Keratinocyte (primary cell): Measurements from ENCODE around the gene ATF6. TPM values are rescaled to one million over a fixed set of nuclear protein-coding genes. Genes with fewer than 3 reads are reported as not detected.

ENCODE experiments used
- DNase-seq: peaks from one replicate; pipeline ENCODE4 v3.0.0-alpha.2; 2011; ENCODE audit warnings: low read depth, missing footprints, low spot score
- FAIRE-seq: peaks from 2 replicates; lab custom pipeline; 2011; peaks lifted over from hg19 to GRCh38; lab: Jason Lieb, UNC
- H2AFZ ChIP-seq: 2 replicates; pipeline ENCODE4 v1.6.0; 2012; ENCODE audit warnings: low read length, control low read depth, inconsistent platforms; ENCODE audit not compliant: control insufficient read depth
- H3K27ac ChIP-seq: 2 replicates; pipeline ENCODE4 v1.5.1; 2011; ENCODE audit warnings: low read length; ENCODE audit not compliant: control insufficient read depth, insufficient read depth
- H3K27me3 ChIP-seq: 3 replicates; pipeline ENCODE4 v1.6.0; 2011; ENCODE audit warnings: low read length; ENCODE audit not compliant: control insufficient read depth, insufficient read depth; ENCODE audit errors: extremely low read depth
- H3K36me3 ChIP-seq, 2 experiments: 2 replicates in 1 of 2; 3 replicates in 1 of 2; pipeline ENCODE4 v1.5.1; 2011; ENCODE audit warnings: low read length in 2 of 2, mild to moderate bottlenecking in 1 of 2; ENCODE audit not compliant: control insufficient read depth in 2 of 2, insufficient read depth in 2 of 2; ENCODE audit errors: extremely low read depth in 1 of 2
- H3K4me1 ChIP-seq: 3 replicates; pipeline ENCODE4 v1.5.1; 2011; ENCODE audit warnings: low read length; ENCODE audit not compliant: control insufficient read depth, insufficient read depth; ENCODE audit errors: extremely low read depth
- H3K4me2 ChIP-seq: 3 replicates; pipeline ENCODE4 v1.6.0; 2011; ENCODE audit warnings: low read depth, low read length; ENCODE audit not compliant: control insufficient read depth, insufficient read depth; ENCODE audit errors: extremely low read depth
- H3K4me3 ChIP-seq, 3 experiments: fragments of 200-600 bp in 1 of 3; sonication (generic) in 1 of 3; 2 replicates in 2 of 3; 3 replicates in 1 of 3; pipeline ENCODE4 v1.5.1; 2011 to 2016; ENCODE audit warnings: low read length in 3 of 3, mild to moderate bottlenecking in 3 of 3, control low read depth in 2 of 3, inconsistent platforms in 1 of 3, low read depth in 1 of 3, mixed read lengths in 1 of 3, mixed run types in 1 of 3, moderate library complexity in 1 of 3; ENCODE audit not compliant: control insufficient read depth in 2 of 3, insufficient read depth in 2 of 3; ENCODE audit errors: extremely low read depth in 1 of 3
- H3K79me2 ChIP-seq: 2 replicates; pipeline ENCODE4 v1.6.0; 2012; ENCODE audit warnings: low read length; ENCODE audit not compliant: control insufficient read depth, insufficient read depth
- H3K9ac ChIP-seq: 3 replicates; pipeline ENCODE4 v1.6.0; 2011; ENCODE audit warnings: low read length; ENCODE audit not compliant: control insufficient read depth, insufficient read depth; ENCODE audit errors: extremely low read depth
- H3K9me1 ChIP-seq: 3 replicates; pipeline ENCODE4 v1.6.0; 2011; ENCODE audit warnings: low read length; ENCODE audit not compliant: control insufficient read depth, insufficient read depth; ENCODE audit errors: extremely low read depth
- H3K9me3 ChIP-seq: 2 replicates; pipeline ENCODE4 v1.5.1; 2012; ENCODE audit warnings: low read depth, low read length; ENCODE audit not compliant: control insufficient read depth
- H4K20me1 ChIP-seq: 3 replicates; pipeline ENCODE4 v1.6.0; 2011; ENCODE audit warnings: low read length; ENCODE audit not compliant: control insufficient read depth, insufficient read depth; ENCODE audit errors: extremely low read depth
- EZH2 ChIP-seq: IDR thresholded peaks from one replicate; pipeline ENCODE4 v1.6.1; 2012; ENCODE audit warnings: inconsistent platforms, mild to moderate bottlenecking, low read length, moderate library complexity
- dilution Hi-C: fragments of 300-500 bp; cut with MboI; formaldehyde crosslinking; loops from one replicate; pipeline ENCODE4 v1.7.0; 2020; ENCODE audit warnings: low sequenced_read_pairs; ENCODE audit not compliant: extremely low pct_ligation_motif_present
- polyA plus RNA-seq, 5 experiments: library from polyadenylated mRNA; depleted of rRNA in 3 of 5; stranded (reverse) in 3 of 5; stranded (forward) in 1 of 5; unstranded in 1 of 5; fragments of >200 nt; gene quantifications; 1 replicate in 1 of 5; 2 replicates in 3 of 5; 3 replicates in 1 of 5; pipeline versions ENCODE4 v1.2.1 to v1.2.3, GENCODE V29; 2011 to 2012; ENCODE audit warnings: missing spikeins in 2 of 5, low read depth in 1 of 5, low replicate concordance in 1 of 5
- TF ChIP-seq, protein P1 (sequence below), 3 experiments: IDR thresholded peaks in 1 of 3; conservative IDR thresholded peaks in 1 of 3; optimal IDR thresholded peaks in 1 of 3; 2 replicates in 2 of 3; 3 replicates in 1 of 3; pipeline versions ENCODE3 to v1.5.1; 2011; ENCODE audit warnings: low read length in 3 of 3, mild to moderate bottlenecking in 3 of 3, moderate library complexity in 2 of 3, control low read depth in 1 of 3, inconsistent platforms in 1 of 3; ENCODE audit not compliant: insufficient read depth in 2 of 3; ENCODE audit errors: extremely low read depth in 1 of 3

Gene ATF6
- polyA plus RNA-seq, 1 donor (not counting 4 experiments of a cell fraction or from before 2014, with no cell fraction given) = 19.7 TPM

DNA sequence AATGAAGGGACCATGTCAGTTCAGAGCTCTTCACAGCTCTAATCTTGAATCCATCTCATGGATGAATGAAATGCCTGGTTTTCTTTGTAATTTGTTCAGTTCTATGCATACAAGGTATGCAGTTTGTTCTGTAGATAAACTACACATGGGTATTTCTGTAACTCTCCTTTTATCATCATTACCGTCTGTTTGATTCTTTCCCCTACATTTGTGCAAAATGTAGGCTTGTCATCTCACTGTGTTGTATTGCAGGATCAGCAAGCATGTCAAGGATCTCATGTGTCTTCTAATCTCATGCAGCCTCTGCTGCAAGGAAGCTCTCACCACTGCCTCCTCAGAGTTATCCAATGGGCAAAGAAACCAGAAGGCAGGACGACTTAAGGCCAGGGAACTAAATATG is 178.3 kb downstream of the ATF6 start:
- Histone ChIP-seq H3K27me3 (no peaks in the 10 kb centered on the region), H3K9me3 (no peaks in the 10 kb centered on the region), H4K20me1 (no peaks in the 10 kb centered on the region), H2AFZ (no peak overlapping the region), H3K9me1 (no peaks in the 10 kb centered on the region), H3K4me3 (no peak overlapping the region), H3K4me1 (no peaks in the 10 kb centered on the region), H3K4me2 (no peak overlapping the region), H3K36me3 (peaks cover 0 to 3% of the 10 kb centered on the region in 2 experiments), H3K9ac (no peak overlapping the region), H3K27ac (no peak overlapping the region), H3K79me2 (no peaks in the 10 kb centered on the region)
- TF ChIP-seq, protein P1, sequence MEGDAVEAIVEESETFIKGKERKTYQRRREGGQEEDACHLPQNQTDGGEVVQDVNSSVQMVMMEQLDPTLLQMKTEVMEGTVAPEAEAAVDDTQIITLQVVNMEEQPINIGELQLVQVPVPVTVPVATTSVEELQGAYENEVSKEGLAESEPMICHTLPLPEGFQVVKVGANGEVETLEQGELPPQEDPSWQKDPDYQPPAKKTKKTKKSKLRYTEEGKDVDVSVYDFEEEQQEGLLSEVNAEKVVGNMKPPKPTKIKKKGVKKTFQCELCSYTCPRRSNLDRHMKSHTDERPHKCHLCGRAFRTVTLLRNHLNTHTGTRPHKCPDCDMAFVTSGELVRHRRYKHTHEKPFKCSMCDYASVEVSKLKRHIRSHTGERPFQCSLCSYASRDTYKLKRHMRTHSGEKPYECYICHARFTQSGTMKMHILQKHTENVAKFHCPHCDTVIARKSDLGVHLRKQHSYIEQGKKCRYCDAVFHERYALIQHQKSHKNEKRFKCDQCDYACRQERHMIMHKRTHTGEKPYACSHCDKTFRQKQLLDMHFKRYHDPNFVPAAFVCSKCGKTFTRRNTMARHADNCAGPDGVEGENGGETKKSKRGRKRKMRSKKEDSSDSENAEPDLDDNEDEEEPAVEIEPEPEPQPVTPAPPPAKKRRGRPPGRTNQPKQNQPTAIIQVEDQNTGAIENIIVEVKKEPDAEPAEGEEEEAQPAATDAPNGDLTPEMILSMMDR (optimal IDR thresholded peaks at IDR 0.05 in 1 of 3, IDR thresholded peaks at IDR 0.05 in 1 of 3, conservative IDR thresholded peaks at IDR 0.05 in 1 of 3; ENCODE audit: extremely low read depth in 1 of 3, insufficient read depth in 2 of 3, low read length in 3 of 3) = no peak
- no peak for TF ChIP-seq EZH2
- DNase-seq = no peak
- dilution Hi-C loops = no loop called here
- FAIRE-seq = no peak

DNA sequence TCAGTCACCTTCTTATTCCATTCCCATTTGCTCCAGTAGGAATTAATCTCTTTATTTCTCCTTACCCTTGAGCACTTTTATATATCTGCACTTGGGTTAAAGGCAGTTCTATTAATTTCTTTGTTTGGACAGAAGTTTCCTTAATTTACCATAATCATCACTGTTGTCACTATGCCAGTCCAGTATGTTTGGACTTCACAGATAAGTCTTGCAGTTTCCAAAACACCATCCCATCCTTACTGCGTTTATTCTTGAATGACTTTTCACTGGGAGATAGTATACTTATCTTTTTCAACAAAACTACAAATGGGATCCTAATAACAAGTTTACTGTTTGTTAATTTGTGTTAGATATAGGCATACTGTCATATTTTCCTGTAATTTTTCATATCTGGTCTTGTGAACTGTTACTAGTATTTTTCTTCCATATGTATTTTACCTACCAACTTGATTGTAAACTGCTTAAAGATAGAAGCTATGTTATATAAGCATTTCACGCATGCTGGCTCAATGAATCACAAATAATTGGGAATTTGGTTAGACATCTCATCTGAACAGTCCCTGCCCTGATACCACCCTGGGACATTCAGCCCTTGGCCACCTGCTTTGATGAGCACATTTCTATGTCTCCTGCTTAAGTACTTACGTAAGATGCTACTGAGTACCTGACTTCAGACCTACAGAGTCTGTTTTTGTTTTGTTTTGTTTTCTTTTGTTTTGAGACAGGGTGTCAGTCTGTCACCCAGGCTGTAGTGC is 179.4 kb downstream of the ATF6 start:
- Histone ChIP-seq H3K4me1 (no peaks in the 10 kb centered on the region), H4K20me1 (no peaks in the 10 kb centered on the region), H3K36me3 (peaks cover 0 to 3% of the 10 kb centered on the region in 2 experiments), H3K4me3 (no peak overlapping the region), H3K27ac (no peak overlapping the region), H3K4me2 (no peak overlapping the region), H3K9me3 (no peaks in the 10 kb centered on the region), H3K9ac (no peak overlapping the region), H2AFZ (no peak overlapping the region), H3K27me3 (no peaks in the 10 kb centered on the region), H3K79me2 (no peaks in the 10 kb centered on the region), H3K9me1 (no peaks in the 10 kb centered on the region)
- dilution Hi-C loops = no loop called here
- FAIRE-seq (no peak), DNase-seq (no peak)
- no peak for TF ChIP-seq EZH2
- TF ChIP-seq, protein P1 (optimal IDR thresholded peaks at IDR 0.05 in 1 of 3, IDR thresholded peaks at IDR 0.05 in 1 of 3, conservative IDR thresholded peaks at IDR 0.05 in 1 of 3; ENCODE audit: extremely low read depth in 1 of 3, insufficient read depth in 2 of 3, low read length in 3 of 3) = no peak
